Measurements from ENCODE around the gene TNNT3.
"Not testable (repeated sequence)": the region's sequence is repeated elsewhere in the genome, so short reads cannot be mapped to it uniquely, and the experiment has no call there.

TNNT3 gene

DNA sequence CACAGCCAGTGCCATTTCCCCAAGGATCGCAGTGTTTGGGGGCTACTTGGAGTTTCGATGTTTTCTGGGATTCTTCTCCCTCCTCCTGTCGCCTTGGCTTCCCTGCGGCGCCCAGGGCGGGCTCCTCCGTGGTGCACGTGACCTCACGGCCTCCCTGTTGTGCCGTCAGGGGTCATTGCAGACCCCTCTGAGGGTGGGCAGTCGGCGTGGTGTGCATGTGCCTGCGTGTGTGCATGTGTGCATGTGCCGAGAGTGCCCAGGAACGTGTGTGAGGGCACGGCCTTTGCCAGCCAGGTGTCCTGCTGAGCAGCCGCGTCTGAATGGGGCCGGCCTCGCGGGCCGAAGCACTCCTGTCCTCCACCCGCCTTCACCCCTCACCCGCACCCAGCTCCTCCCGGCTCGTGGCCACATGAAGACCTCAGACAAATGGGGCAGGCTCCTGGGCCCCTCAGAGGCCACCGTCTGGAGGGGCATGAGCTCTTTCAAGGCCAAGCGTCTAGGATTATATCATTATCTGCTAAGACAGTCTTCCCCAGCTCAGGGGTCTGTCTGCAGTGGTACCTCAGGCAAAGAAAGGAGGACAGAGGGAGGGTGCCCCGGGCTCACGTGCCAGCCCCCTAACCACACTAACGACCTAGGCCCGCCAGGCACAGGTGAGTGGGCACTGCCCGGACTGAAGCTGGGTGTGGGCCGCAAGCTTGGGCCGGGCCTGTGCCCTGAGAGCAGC is 18.3 kb downstream of the TNNT3 start:
- no peak overlapping the region for H2AFZ ChIP-seq (ENCODE audit: low read depth, low read length)
- no peaks in the 10 kb centered on the region; the same call in 1 of the 2 replicates for H4K20me1 ChIP-seq (ENCODE audit: insufficient read depth, low read length)
- no peak overlapping the region for H3K4me2 ChIP-seq (ENCODE audit: insufficient read depth, low read length)
- no peak overlapping the region for H3K9ac ChIP-seq (ENCODE audit: low read depth, low read length)
- no peak overlapping the region for H3K4me3 ChIP-seq (ENCODE audit: low read depth in 1 of 2, low read length in 2 of 2)
- H3K36me3 ChIP-seq (ENCODE audit: insufficient read depth, low read length) = no peaks in the 10 kb centered on the region
- H3K27ac ChIP-seq (ENCODE audit: low read length) = no peak overlapping the region
- TF ChIP-seq EZH2 (IDR thresholded peaks at IDR 0.05; ENCODE audit: borderline replicate concordance, low read depth, low read length, severe bottlenecking) (no peak), CTCF (IDR thresholded peaks at IDR 0.05; ENCODE audit: borderline replicate concordance, extremely low read depth, low read length, poor library complexity, severe bottlenecking) (no peak)
- H3K9me3 ChIP-seq (ENCODE audit: insufficient read depth, low read length, severe bottlenecking) = no peaks in the 10 kb centered on the region
- ATAC-seq (ENCODE audit: insufficient read depth, low read depth) (no peak), DNase-seq (no peak)
- no peaks in the 10 kb centered on the region for H3K79me2 ChIP-seq (ENCODE audit: insufficient read depth, low read length)
- H3K4me1 ChIP-seq (ENCODE audit: insufficient read depth, low read length) = no peaks in the 10 kb centered on the region; the same call in 1 of the 2 replicates
- H3K27me3 ChIP-seq (ENCODE audit: insufficient read depth, low read length, poor library complexity) = no peaks in the 10 kb centered on the region

GRCh38 chr11:1938343-1939005 is 19.0 kb downstream of the TNNT3 start:
- H4K20me1 ChIP-seq (ENCODE audit: insufficient read depth, low read length) = no peaks in the 10 kb centered on the region; the same call in 1 of the 2 replicates
- TF ChIP-seq EZH2 (IDR thresholded peaks at IDR 0.05; ENCODE audit: borderline replicate concordance, low read depth, low read length, severe bottlenecking) (no peak), CTCF (IDR thresholded peaks at IDR 0.05; ENCODE audit: borderline replicate concordance, extremely low read depth, low read length, poor library complexity, severe bottlenecking) (no peak)
- H3K9me3 ChIP-seq (ENCODE audit: insufficient read depth, low read length, severe bottlenecking) = no peaks in the 10 kb centered on the region
- H3K4me1 ChIP-seq (ENCODE audit: insufficient read depth, low read length) = no peaks in the 10 kb centered on the region; the same call in 1 of the 2 replicates
- no peak overlapping the region for H3K9ac ChIP-seq (ENCODE audit: low read depth, low read length)
- no peak overlapping the region for H2AFZ ChIP-seq (ENCODE audit: low read depth, low read length)
- H3K79me2 ChIP-seq (ENCODE audit: insufficient read depth, low read length) = no peaks in the 10 kb centered on the region
- no peaks in the 10 kb centered on the region for H3K27me3 ChIP-seq (ENCODE audit: insufficient read depth, low read length, poor library complexity)
- no peak overlapping the region for H3K4me2 ChIP-seq (ENCODE audit: insufficient read depth, low read length)
- DNase-seq = no peak
- H3K36me3 ChIP-seq (ENCODE audit: insufficient read depth, low read length) = no peaks in the 10 kb centered on the region
- no peak overlapping the region for H3K4me3 ChIP-seq (ENCODE audit: low read depth in 1 of 2, low read length in 2 of 2)
- ATAC-seq (ENCODE audit: insufficient read depth, low read depth) = no peak
- H3K27ac ChIP-seq (ENCODE audit: low read length) = no peak overlapping the region

DNA sequence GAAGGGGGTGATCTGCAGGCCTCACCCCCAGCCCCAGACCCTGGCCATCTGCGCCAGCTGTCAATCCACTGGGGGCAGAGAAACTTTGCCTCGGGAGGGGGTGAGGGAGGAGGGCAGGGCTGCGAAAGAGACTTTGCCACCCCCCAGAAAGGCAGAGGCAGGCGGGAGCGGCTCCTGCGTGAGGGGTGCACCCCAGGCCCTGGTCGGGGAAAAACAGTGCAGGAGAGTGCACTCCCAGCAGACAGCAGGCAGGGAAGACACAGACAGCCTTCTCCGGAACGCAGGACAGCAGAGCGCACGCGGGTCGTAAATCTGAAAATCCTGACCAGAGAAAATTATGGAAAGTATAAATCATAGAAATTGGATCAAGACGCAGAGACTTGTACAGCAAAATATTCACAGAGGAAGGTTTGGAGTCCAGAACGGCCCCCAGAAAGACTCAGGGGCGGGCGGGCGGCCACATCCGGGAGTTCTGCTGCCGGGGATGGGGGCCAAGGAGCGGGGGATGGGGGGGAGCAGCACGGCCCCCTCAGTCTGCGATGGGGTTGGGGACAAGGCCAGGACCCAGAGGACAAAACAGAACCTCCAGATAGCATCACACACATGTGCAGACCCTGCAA is 19.6 kb downstream of the TNNT3 start:
- H3K36me3 ChIP-seq (ENCODE audit: insufficient read depth, low read length) = no peaks in the 10 kb centered on the region
- H3K4me2 ChIP-seq (ENCODE audit: insufficient read depth, low read length) = no peak overlapping the region
- TF ChIP-seq EZH2 (IDR thresholded peaks at IDR 0.05; ENCODE audit: borderline replicate concordance, low read depth, low read length, severe bottlenecking) = no peak
- TF ChIP-seq CTCF (IDR thresholded peaks at IDR 0.05; ENCODE audit: borderline replicate concordance, extremely low read depth, low read length, poor library complexity, severe bottlenecking) = no peak
- H2AFZ ChIP-seq (ENCODE audit: low read depth, low read length) = no peak overlapping the region
- ATAC-seq (ENCODE audit: insufficient read depth, low read depth) (peak; percentile 23; the same call in 1 of the 3 replicates), DNase-seq (peak; percentile 32)
- no peak overlapping the region for H3K9ac ChIP-seq (ENCODE audit: low read depth, low read length)
- no peaks in the 10 kb centered on the region; the same call in 1 of the 2 replicates for H4K20me1 ChIP-seq (ENCODE audit: insufficient read depth, low read length)
- H3K27me3 ChIP-seq (ENCODE audit: insufficient read depth, low read length, poor library complexity) = no peaks in the 10 kb centered on the region
- no peak overlapping the region for H3K4me3 ChIP-seq (ENCODE audit: low read depth in 1 of 2, low read length in 2 of 2)
- no peaks in the 10 kb centered on the region for H3K9me3 ChIP-seq (ENCODE audit: insufficient read depth, low read length, severe bottlenecking)
- no peaks in the 10 kb centered on the region for H3K79me2 ChIP-seq (ENCODE audit: insufficient read depth, low read length)
- no peaks in the 10 kb centered on the region; the same call in 1 of the 2 replicates for H3K4me1 ChIP-seq (ENCODE audit: insufficient read depth, low read length)
- no peak overlapping the region for H3K27ac ChIP-seq (ENCODE audit: low read length)

DNA sequence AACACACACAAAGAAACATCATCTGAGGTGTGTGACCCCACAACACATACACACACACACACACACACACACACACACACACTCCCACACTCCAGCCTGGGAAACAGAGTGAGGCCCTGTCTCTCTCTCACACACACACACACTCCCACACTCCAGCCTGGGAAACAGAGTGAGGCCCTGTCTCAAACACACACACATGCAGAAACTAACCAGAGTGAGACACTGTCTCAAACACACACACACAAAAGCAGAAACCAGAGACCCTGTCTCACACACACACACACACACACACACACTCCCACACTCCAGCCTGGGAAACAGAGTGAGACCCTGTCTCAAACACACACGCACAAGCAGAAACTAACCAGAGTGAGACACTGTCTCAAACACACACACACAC is 20.3 kb downstream of the TNNT3 start:
- ATAC-seq (ENCODE audit: insufficient read depth, low read depth); H3K4me1 ChIP-seq (ENCODE audit: insufficient read depth, low read length); H3K4me2 ChIP-seq (ENCODE audit: insufficient read depth, low read length); H4K20me1 ChIP-seq (ENCODE audit: insufficient read depth, low read length); H3K9me3 ChIP-seq (ENCODE audit: insufficient read depth, low read length, severe bottlenecking); H3K4me3 ChIP-seq (ENCODE audit: low read depth in 1 of 2, low read length in 2 of 2); H2AFZ ChIP-seq (ENCODE audit: low read depth, low read length); H3K36me3 ChIP-seq (ENCODE audit: insufficient read depth, low read length); H3K27ac ChIP-seq (ENCODE audit: low read length); H3K79me2 ChIP-seq (ENCODE audit: insufficient read depth, low read length); H3K9ac ChIP-seq (ENCODE audit: low read depth, low read length); DNase-seq; H3K27me3 ChIP-seq (ENCODE audit: insufficient read depth, low read length, poor library complexity): not testable (repeated sequence)

Data from DND-41 (cell line).